A673 (cell line): Measurements from ENCODE around the gene NT5C1B. TPM values are rescaled to one million over a fixed set of nuclear protein-coding genes. Genes with fewer than 3 reads are reported as not detected.

ENCODE experiments used
- BruUV-seq: library from RNA; stranded (reverse); fragments of 400-500 nt; replicated peaks from 2 replicates; lab custom pipeline; 2021; lab: Mats Ljungman, UMichigan
- CTCF ChIA-PET: fragments of 300-600 bp; sonication (Branson Sonifier 250); formaldehyde crosslinking; loops from one replicate; lab custom pipeline; 2022; ENCODE audit warnings: antibody characterized with exemption; lab: Charles Lee
- POLR2A ChIA-PET: fragments of 300-600 bp; sonication (Branson Sonifier 250); formaldehyde crosslinking; loops from one replicate; lab custom pipeline; 2022; ENCODE audit warnings: antibody characterized with exemption; ENCODE audit not compliant: low non-redundant PET; lab: Charles Lee
- DNase-seq: peaks from one replicate; pipeline ENCODE4 v3.0.0-alpha.2; 2015; ENCODE audit warnings: low spot score
- H3K27ac ChIP-seq: fragments of 200-600 bp; sonication (generic); 2 replicates; pipeline ENCODE4 v1.5.1; 2016; ENCODE audit warnings: mixed run types, low read depth, mild to moderate bottlenecking, mixed read lengths, antibody characterized with exemption, low read length; ENCODE audit not compliant: poor library complexity, severe bottlenecking
- H3K27me3 ChIP-seq: fragments of 200-600 bp; sonication (generic); replicated peaks from 2 replicates; pipeline ENCODE4 v1.6.1; 2017; ENCODE audit warnings: mixed run types, low read depth, mild to moderate bottlenecking, mixed read lengths, antibody characterized with exemption, low read length; ENCODE audit not compliant: insufficient read depth, poor library complexity
- H3K36me3 ChIP-seq: fragments of 200-600 bp; sonication (generic); 2 replicates; pipeline ENCODE4 v1.6.1; 2016; ENCODE audit warnings: mixed run types, mild to moderate bottlenecking, mixed read lengths, antibody characterized with exemption, low read length; ENCODE audit not compliant: insufficient read depth, poor library complexity, severe bottlenecking
- H3K4me1 ChIP-seq: fragments of 200-600 bp; sonication (generic); 2 replicates; pipeline ENCODE4 v1.6.1; 2017; ENCODE audit warnings: mixed run types, mild to moderate bottlenecking, mixed read lengths, antibody characterized with exemption, low read length; ENCODE audit not compliant: insufficient read depth, poor library complexity, severe bottlenecking
- H3K4me3 ChIP-seq: fragments of 200-600 bp; sonication (generic); 2 replicates; pipeline ENCODE4 v1.5.1; 2016; ENCODE audit warnings: low read depth, mixed run types, mild to moderate bottlenecking, mixed read lengths, low read length; ENCODE audit not compliant: poor library complexity, severe bottlenecking
- H3K9me3 ChIP-seq: fragments of 200-600 bp; sonication (generic); 2 replicates; pipeline ENCODE4 v1.6.1; 2016; ENCODE audit warnings: mixed run types, low read depth, mild to moderate bottlenecking, mixed read lengths, antibody characterized with exemption, low read length; ENCODE audit not compliant: poor library complexity, severe bottlenecking
- CTCF ChIP-seq: fragments of 300-800, 200-600 bp; sonication (generic); conservative IDR thresholded peaks from 2 replicates; pipeline ENCODE4 v1.5.1; 2017; ENCODE audit warnings: low read depth, mild to moderate bottlenecking, antibody characterized with exemption, low read length, moderate library complexity, mixed read lengths
- EZH2 ChIP-seq: fragments of 200-600 bp; sonication (generic); IDR thresholded peaks from 2 replicates; pipeline ENCODE4 v1.6.1; 2017; ENCODE audit warnings: borderline replicate concordance, low read depth, mild to moderate bottlenecking, mixed read lengths, antibody characterized with exemption, low read length; ENCODE audit not compliant: poor library complexity, severe bottlenecking
- intact Hi-C: fragments of 100-400 bp; cut with micrococcal nuclease; formaldehyde crosslinking; loops from one replicate; pipeline ENCODE4 v1.10.0; 2022; ENCODE audit not compliant: unreplicated experiment
- total RNA-seq: library from RNA; stranded (reverse); gene quantifications from 2 replicates; pipeline ENCODE4 v1.2.3, GENCODE V29; 2021

NT5C1B gene
- total RNA-seq, 1 experiment from 2014 or later: not detected

GRCh38 chr2:18600255-18600613, 10.9 kb upstream of the NT5C1B start:
- H3K4me3 ChIP-seq: no peak overlapping the region
- no TSS peak for BruUV-seq
- no peak for DNase-seq
- intact Hi-C loops: loop anchor here (2.0 kb wide), 1 partner anchor 79 kb away; no protein-coding TSS in a partner anchor
- TF ChIP-seq CTCF: no peak
- TF ChIP-seq EZH2: no peak
- H3K27ac ChIP-seq: no peak overlapping the region
- H3K36me3 ChIP-seq: no peaks in the 10 kb centered on the region
- ChIA-PET POLR2A (no interaction called here), CTCF (no interaction called here)
- no peaks in the 10 kb centered on the region for H3K9me3 ChIP-seq
- no peaks in the 10 kb centered on the region for H3K27me3 ChIP-seq
- peaks cover 22% of the 10 kb centered on the region for H3K4me1 ChIP-seq

GRCh38 chr2:18599509-18600254, 10.3 kb upstream of the NT5C1B start:
- DNase-seq: peak; percentile 93
- Histone ChIP-seq H3K4me3 (no peak overlapping the region), H3K27me3 (no peaks in the 10 kb centered on the region), H3K36me3 (no peaks in the 10 kb centered on the region), H3K9me3 (no peaks in the 10 kb centered on the region), H3K4me1 (peaks cover 22% of the 10 kb centered on the region), H3K27ac (peak overlapping the region; percentile 34)
- no TSS peak for BruUV-seq
- POLR2A ChIA-PET: no interaction called here
- CTCF ChIA-PET: no interaction called here
- intact Hi-C loops: loop anchor here (2.0 kb wide), 1 partner anchor 79 kb away; no protein-coding TSS in a partner anchor
- TF ChIP-seq EZH2 (no peak), CTCF (no peak)

GRCh38 chr2:18598848-18599484, 9.6 kb upstream of the NT5C1B start:
- Histone ChIP-seq H3K4me1 (peaks cover 22% of the 10 kb centered on the region), H3K27ac (peak overlapping the region; percentile 34), H3K36me3 (no peaks in the 10 kb centered on the region), H3K27me3 (no peaks in the 10 kb centered on the region), H3K9me3 (no peaks in the 10 kb centered on the region), H3K4me3 (no peak overlapping the region)
- no TSS peak for BruUV-seq
- CTCF ChIA-PET: no interaction called here
- POLR2A ChIA-PET: no interaction called here
- intact Hi-C loops: no loop called here
- DNase-seq: no peak
- TF ChIP-seq CTCF (no peak), EZH2 (no peak)
